OCI-LY1 (cell line): ENCODE data around the gene ARL2BP.
"Not testable (repeated sequence)": the region's sequence is repeated elsewhere in the genome, so short reads cannot be mapped to it uniquely, and the experiment has no call there.

Experiments
- H2AFZ ChIP-seq: fragments of 200-600 bp; sonication (generic), shearing (Covaris generic); 2 replicates; pipeline ENCODE4 v1.6.0; 2014; ENCODE audit warnings: antibody characterized with exemption, mild to moderate bottlenecking, low read length
- H3F3A ChIP-seq: fragments of 200-600 bp; sonication (generic), shearing (Covaris generic); 2 replicates; pipeline ENCODE4 v1.6.0; 2014; ENCODE audit warnings: mild to moderate bottlenecking, antibody characterized with exemption, low read length, moderate library complexity; ENCODE audit not compliant: insufficient read depth
- H3K27ac ChIP-seq: fragments of 200-600 bp; sonication (generic); 2 replicates; pipeline ENCODE4 v1.5.1; 2014; ENCODE audit warnings: low read length, mixed run types, mild to moderate bottlenecking, low read depth; ENCODE audit not compliant: poor library complexity, severe bottlenecking
- H3K27me3 ChIP-seq: fragments of 200-600 bp; sonication (generic); 2 replicates; pipeline ENCODE4 v1.6.0; 2014; ENCODE audit warnings: antibody characterized with exemption, mild to moderate bottlenecking, low read length, moderate library complexity; ENCODE audit not compliant: insufficient read depth
- H3K36me3 ChIP-seq: fragments of 200-600 bp; sonication (generic); 2 replicates; pipeline ENCODE4 v1.6.1; 2014; ENCODE audit warnings: mild to moderate bottlenecking, antibody characterized with exemption, low read length, moderate library complexity, mixed read lengths; ENCODE audit not compliant: insufficient read depth
- H3K4me1 ChIP-seq: fragments of 200-600 bp; sonication (generic); 2 replicates; pipeline ENCODE4 v1.5.1; 2014; ENCODE audit warnings: mild to moderate bottlenecking, low read length, moderate library complexity; ENCODE audit not compliant: insufficient read depth, severe bottlenecking
- H3K4me2 ChIP-seq: fragments of 200-600 bp; sonication (generic), shearing (Covaris generic); 2 replicates; pipeline ENCODE4 v1.6.1; 2014; ENCODE audit warnings: low read length
- H3K4me3 ChIP-seq: fragments of 200-600 bp; sonication (generic); 2 replicates; pipeline ENCODE4 v1.5.1; 2014; ENCODE audit warnings: low read length, low read depth, mild to moderate bottlenecking, mixed read lengths; ENCODE audit not compliant: poor library complexity, severe bottlenecking
- H3K79me2 ChIP-seq: fragments of 200-600 bp; shearing (Covaris generic); 2 replicates; pipeline ENCODE4 v1.6.1; 2016; ENCODE audit warnings: mixed run types, low read length, mixed read lengths; ENCODE audit not compliant: insufficient read depth
- H3K9ac ChIP-seq: fragments of 200-600 bp; sonication (generic), shearing (Covaris generic); 2 replicates; pipeline ENCODE4 v1.6.1; 2014; ENCODE audit warnings: mild to moderate bottlenecking, low read length, mixed read lengths
- H3K9me2 ChIP-seq: fragments of 200-600 bp; sonication (generic), shearing (Covaris generic); 2 replicates; pipeline ENCODE4 v1.6.1; 2014; ENCODE audit warnings: low read depth, mild to moderate bottlenecking, low read length, mixed read lengths
- H3K9me3 ChIP-seq: fragments of 200-600 bp; shearing (Covaris generic); 2 replicates; pipeline ENCODE4 v1.6.1; 2014; ENCODE audit warnings: low read length, mixed read lengths
- H4K20me1 ChIP-seq: fragments of 200-600 bp; sonication (generic), shearing (Covaris generic); 2 replicates; pipeline ENCODE4 v1.6.0; 2016; ENCODE audit warnings: mild to moderate bottlenecking, low read length; ENCODE audit not compliant: insufficient read depth
- CTCF ChIP-seq: fragments of 200-600 bp; sonication (generic), shearing (Covaris generic); IDR thresholded peaks from 2 replicates; pipeline ENCODE4 v1.5.1; 2017; ENCODE audit warnings: mild to moderate bottlenecking, antibody characterized with exemption, low read length, moderate library complexity, mixed read lengths
- EZH2 ChIP-seq: fragments of 200-600 bp; sonication (generic), shearing (Covaris generic); IDR thresholded peaks from 2 replicates; pipeline ENCODE4 v1.8.0; 2017; ENCODE audit warnings: borderline replicate concordance, mixed run types, mild to moderate bottlenecking, antibody characterized with exemption, low read length, moderate library complexity, mixed read lengths

ARL2BP gene

DNA sequence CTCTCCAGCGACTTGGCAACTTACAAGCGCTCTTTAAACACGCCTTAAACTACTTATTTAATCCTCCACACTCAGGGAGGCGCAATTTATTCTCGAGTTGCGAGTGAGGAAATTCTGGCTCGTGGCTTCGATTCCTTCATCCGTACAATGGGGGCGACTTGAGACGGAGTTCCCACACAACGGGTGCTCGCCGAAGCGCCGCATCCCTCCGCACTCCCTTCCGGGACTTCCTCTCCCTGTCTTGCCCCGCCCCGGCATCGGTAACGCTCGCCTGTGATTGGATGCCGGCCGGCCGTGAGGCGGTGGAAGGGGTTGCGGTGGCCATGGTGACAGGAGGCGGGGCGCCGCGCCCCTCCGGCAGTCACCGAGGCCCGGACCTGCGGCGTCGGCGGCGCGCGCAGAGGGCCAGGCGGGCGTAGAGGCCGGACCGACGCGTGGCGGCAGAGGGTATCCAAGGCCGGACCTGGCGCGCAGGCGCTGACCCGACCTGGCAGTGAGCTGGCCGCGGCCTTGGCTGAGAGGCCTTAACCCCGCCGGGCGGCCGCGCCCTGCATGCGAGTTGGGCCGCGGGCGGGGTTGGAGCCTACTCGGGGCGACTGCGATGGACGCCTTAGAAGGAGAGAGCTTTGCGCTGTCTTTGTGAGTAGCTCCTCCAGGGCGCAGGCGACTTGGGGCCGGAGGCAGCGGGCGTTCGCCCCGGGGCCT is at the start of gene ARL2BP:
Gene ARL2BP (plus strand): TSS at position 493 of the 705 bp plus-strand sequence. CDS start 109 bp downstream, at position 602.
- Histone ChIP-seq H3K27ac (peak within 1 kb of the TSS; percentile 14), H3K9me2 (no peaks in the 10 kb centered on the region), H2AFZ (0 out of 2 replicates have a peak within 1 kb of the TSS, but pooled peaks have one; percentile 2), H3K4me2 (peak within 1 kb of the TSS; percentile 87), H3K9ac (peak within 1 kb of the TSS; percentile 90), H3K36me3 (peaks cover 20% of the 10 kb centered on the region), H4K20me1 (no peaks in the 10 kb centered on the region), H3K4me1 (peaks cover 28% of the 10 kb centered on the region), H3K79me2 (no peaks in the 10 kb centered on the region), H3K4me3 (peak within 1 kb of the TSS; percentile 90), H3K9me3 (no peaks in the 10 kb centered on the region), H3K27me3 (no peaks in the 10 kb centered on the region), H3F3A (no peaks in the 10 kb centered on the region)
- TF ChIP-seq CTCF: no peak
- TF ChIP-seq EZH2: no peak

DNA sequence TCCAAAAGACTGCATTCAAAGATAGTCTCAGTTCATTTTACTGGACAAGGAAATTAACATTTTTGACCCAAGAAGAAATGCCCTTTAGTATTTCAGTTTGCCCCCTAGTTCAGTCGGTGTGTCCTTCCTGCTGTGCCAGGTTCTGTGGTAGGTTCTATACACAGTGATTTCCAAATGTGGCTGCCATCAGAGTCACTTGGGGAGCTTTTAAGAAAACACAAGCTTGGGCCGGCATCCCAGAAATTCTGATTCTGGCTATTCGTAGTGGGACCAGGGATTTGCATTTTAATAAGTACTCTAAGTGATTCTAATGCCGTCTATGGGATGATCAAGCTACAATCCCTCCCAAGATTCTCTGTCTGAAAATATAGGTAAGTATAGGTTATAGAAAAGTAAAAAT is 48.8 kb upstream of the ARL2BP start:
- H3K27me3 ChIP-seq: no peaks in the 10 kb centered on the region
- no peak overlapping the region for H3K27ac ChIP-seq

DNA sequence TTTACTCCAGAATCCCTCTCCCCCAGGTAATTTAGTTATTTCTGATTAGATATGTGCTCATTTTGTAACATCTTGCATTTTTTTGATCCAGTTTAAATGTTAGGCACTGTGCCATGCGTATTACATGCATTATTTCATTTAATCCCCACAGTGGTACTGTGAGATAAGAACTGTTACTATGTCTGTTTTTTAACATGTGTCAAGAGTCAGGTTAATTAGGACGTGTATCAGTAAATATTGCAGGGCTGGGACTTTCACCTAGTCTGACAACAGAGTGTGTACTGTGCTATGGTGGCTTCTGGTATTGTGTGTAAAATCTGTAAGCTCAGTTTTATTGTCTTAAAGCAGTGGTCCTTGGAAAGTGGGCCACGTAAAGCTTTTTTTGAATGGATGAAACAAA is 48.3 kb upstream of the ARL2BP start:
- H3K9me3 ChIP-seq: no peaks in the 10 kb centered on the region
- H3K9me2 ChIP-seq: no peaks in the 10 kb centered on the region
- no peak overlapping the region for H3K27ac ChIP-seq
- no peak overlapping the region for H3K9ac ChIP-seq
- peaks cover 2% of the 10 kb centered on the region for H3K4me1 ChIP-seq
- no peak overlapping the region for H3K4me2 ChIP-seq
- H3F3A ChIP-seq: no peaks in the 10 kb centered on the region
- peaks cover 5% of the 10 kb centered on the region for H3K36me3 ChIP-seq
- H2AFZ ChIP-seq: no peak overlapping the region
- no peaks in the 10 kb centered on the region for H4K20me1 ChIP-seq
- H3K27me3 ChIP-seq: no peaks in the 10 kb centered on the region
- H3K4me3 ChIP-seq: no peak overlapping the region
- TF ChIP-seq EZH2 (no peak), CTCF (no peak)
- peaks cover 37% of the 10 kb centered on the region for H3K79me2 ChIP-seq

More for the DNA sequence above, 48.8 kb upstream of the ARL2BP start:
- no peak overlapping the region for H3K4me3 ChIP-seq
- H3K9me3 ChIP-seq: no peaks in the 10 kb centered on the region
- peaks cover 2% of the 10 kb centered on the region for H3K4me1 ChIP-seq
- no peaks in the 10 kb centered on the region for H4K20me1 ChIP-seq
- H3K9ac ChIP-seq: no peak overlapping the region
- TF ChIP-seq CTCF (no peak), EZH2 (no peak)
- peaks cover 42% of the 10 kb centered on the region for H3K79me2 ChIP-seq
- no peak overlapping the region for H2AFZ ChIP-seq
- no peaks in the 10 kb centered on the region for H3F3A ChIP-seq
- H3K9me2 ChIP-seq: no peaks in the 10 kb centered on the region
- H3K36me3 ChIP-seq: peaks cover 5% of the 10 kb centered on the region
- no peak overlapping the region for H3K4me2 ChIP-seq

GRCh38 chr16:57200321-57200720 is 44.7 kb upstream of the ARL2BP start:
- not testable (repeated sequence) for H3K9ac ChIP-seq, H3K4me1 ChIP-seq, H3K27me3 ChIP-seq, H3F3A ChIP-seq, H3K4me3 ChIP-seq, H3K27ac ChIP-seq, H3K9me3 ChIP-seq, H3K4me2 ChIP-seq, H3K9me2 ChIP-seq, H4K20me1 ChIP-seq, H2AFZ ChIP-seq
- Histone ChIP-seq H3K79me2 (peaks cover 14% of the 10 kb centered on the region; the same call in 1 of the 2 replicates), H3K36me3 (peaks cover 15% of the 10 kb centered on the region)

DNA sequence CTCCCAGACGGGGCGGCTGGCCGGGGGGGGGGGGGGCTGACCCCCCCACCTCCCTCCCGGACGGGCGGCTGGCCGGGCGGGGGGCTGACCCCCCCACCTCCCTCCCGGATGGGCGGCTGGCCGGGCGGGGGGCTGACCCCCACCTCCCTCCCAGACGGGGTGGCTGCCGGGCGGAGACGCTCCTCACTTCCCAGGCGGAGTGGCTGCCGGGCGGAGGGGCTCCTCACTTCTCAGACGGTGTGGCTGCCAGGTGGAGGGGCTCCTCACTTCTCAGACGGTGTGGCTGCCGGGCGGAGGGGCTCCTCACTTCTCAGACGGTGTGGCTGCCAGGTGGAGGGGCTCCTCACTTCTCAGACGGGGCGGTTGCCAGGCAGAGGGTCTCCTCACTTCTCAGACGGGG is 44.1 kb upstream of the ARL2BP start:
- Histone ChIP-seq H3K36me3 (peaks cover 21% of the 10 kb centered on the region), H3K79me2 (peaks cover 14% of the 10 kb centered on the region; the same call in 1 of the 2 replicates)
- H4K20me1 ChIP-seq, H2AFZ ChIP-seq, H3K27ac ChIP-seq, H3K9me2 ChIP-seq, H3K4me1 ChIP-seq, H3K4me2 ChIP-seq, H3F3A ChIP-seq, H3K27me3 ChIP-seq, H3K9ac ChIP-seq, H3K4me3 ChIP-seq, H3K9me3 ChIP-seq: not testable (repeated sequence)
